ENCODE measurements around the gene ELMO2.

DNA sequence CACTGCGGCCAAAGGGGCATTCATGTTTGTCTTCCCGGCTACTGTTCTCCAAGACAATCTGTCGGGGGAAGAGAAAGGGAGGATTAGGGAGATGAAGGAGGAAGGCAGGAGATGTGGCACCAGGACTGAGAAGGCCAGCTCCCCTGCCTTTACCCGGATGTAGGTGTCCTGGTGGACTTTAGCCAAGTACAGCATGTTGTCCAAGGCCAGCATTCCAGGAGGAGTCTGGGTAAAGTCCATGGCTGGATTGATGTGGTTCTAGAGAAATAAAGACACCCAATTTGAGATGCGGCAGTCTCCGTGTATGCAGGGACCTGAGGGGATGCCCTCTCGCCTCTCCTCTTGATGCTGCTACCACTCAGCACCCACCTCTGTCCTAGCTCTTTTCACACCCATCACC lies 32.0 kb downstream of the ELMO2 start:
- TF ChIP-seq, protein P1, sequence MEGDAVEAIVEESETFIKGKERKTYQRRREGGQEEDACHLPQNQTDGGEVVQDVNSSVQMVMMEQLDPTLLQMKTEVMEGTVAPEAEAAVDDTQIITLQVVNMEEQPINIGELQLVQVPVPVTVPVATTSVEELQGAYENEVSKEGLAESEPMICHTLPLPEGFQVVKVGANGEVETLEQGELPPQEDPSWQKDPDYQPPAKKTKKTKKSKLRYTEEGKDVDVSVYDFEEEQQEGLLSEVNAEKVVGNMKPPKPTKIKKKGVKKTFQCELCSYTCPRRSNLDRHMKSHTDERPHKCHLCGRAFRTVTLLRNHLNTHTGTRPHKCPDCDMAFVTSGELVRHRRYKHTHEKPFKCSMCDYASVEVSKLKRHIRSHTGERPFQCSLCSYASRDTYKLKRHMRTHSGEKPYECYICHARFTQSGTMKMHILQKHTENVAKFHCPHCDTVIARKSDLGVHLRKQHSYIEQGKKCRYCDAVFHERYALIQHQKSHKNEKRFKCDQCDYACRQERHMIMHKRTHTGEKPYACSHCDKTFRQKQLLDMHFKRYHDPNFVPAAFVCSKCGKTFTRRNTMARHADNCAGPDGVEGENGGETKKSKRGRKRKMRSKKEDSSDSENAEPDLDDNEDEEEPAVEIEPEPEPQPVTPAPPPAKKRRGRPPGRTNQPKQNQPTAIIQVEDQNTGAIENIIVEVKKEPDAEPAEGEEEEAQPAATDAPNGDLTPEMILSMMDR (IDR thresholded peaks at IDR 0.05): no peak
- TF ChIP-seq POLR2A (IDR thresholded peaks at IDR 0.05): no peak

Measured in upper lobe of left lung (tissue), 4 donors.